NCI-H2081 (cell line): ENCODE results near the gene TTLL3.

ENCODE experiments used
- DNase-seq, 2 experiments: peaks; one replicate each; lab custom pipeline; 2025; lab: John Stamatoyannopoulos, UW

TTLL3 gene

DNA sequence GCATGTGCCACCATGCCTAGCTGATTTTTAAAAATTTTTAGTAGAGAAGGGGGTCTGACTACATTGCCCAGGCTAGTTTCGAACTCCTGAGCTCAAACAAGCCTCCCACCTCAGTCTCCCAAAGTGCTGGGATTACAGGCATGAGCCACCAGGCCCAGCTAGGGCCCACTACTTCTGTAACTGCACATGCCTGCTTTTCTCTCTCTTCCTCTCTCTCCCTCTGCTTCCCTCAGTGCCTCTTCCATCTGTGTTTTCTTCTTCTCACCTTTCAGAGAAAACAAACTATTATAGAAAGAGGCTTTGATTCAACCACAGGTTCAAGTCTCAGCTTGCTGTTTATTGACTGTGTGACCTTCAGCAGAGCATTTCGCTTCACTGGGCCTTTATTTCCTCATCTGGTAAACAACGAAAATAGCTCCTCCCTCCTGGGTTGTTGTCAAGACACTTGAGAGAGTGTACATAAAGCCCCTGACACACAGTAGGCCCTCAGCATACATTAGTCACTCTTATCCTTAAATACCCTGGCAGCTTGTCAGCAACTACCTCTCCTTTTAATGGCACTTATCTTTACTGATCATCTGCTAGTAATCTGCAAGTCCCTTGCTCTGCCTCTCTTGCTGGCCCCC is 28.0 kb upstream of the TTLL3 start:
- no peak for DNase-seq

DNA sequence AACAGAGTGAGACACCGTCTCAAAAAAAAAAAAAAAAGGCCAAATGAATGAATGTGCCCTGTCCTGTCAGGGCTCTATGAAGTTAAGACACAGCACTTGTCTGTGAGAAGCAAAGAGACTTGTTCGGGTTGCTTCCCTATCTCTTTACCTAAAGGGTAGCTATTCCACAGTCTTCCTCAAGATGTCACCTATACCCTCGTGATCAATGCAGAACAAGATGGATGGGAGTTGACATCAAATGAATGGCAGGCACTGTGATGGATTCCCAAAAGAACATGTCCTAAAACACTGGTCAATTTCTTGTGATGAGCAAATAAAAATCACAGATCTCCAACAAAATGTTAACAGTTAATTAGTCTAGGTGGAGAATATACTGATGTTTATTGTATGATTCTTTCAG is 27.3 kb upstream of the TTLL3 start:
- no peak for DNase-seq

DNA sequence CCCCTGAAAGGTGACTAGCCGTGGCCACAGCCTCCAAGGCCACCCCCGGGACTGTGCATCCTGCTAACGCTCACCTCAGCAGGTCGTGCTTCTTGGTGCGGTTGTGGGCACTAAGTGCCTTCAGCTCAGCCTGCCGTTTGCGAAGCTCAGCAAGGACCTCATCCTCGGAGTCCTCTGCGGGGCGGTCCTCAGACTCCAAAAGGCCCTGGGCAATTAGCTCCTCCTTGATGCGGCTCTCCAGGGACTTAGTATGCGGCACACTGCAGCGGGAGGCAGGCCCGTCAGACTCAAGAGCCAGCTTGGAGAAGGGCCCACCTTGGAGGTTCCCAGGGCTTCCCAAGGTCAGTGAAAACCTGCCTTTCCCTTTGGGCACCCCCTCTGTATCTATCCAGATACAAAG is 26.1 kb upstream of the TTLL3 start:
- DNase-seq: no peak

DNA sequence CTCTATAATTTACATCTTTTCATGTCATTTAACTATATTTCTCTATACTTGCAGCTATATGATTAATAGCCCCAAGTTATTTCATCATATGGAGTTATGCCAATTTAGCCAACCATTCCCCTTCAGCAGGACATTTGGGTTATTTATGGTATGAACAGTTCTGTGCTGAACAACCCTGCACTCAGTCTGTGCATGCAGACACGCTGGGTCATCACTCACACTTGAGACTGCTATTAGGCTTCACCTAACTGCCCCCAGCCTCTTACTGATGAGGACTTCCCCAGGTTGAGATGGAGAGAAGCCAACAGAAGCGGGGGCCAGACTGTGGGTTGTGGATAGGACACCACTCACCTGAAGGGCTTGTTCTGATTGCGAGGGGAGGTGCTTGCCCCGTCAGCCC is 25.1 kb upstream of the TTLL3 start:
- no peak for DNase-seq

DNA sequence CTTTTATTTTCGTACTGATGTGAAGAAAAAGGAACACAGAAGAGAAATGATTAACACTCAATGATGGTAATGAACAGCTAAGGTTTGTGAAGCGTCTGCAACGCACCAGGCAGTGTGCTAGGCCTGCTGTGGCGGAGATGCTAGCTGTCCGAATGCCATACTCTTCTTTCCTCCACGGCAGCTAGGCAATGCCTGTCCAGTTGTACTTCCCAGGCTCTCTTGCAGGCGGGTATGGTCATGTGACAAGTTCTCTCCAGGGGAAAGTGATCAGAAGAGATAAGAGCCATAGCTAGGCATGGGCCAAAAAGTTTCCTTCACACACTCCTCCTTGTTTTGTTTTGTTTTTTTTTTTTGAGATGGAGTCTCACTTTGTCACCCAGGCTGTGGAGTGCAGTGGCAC is 24.5 kb upstream of the TTLL3 start:
- DNase-seq: no peak

DNA sequence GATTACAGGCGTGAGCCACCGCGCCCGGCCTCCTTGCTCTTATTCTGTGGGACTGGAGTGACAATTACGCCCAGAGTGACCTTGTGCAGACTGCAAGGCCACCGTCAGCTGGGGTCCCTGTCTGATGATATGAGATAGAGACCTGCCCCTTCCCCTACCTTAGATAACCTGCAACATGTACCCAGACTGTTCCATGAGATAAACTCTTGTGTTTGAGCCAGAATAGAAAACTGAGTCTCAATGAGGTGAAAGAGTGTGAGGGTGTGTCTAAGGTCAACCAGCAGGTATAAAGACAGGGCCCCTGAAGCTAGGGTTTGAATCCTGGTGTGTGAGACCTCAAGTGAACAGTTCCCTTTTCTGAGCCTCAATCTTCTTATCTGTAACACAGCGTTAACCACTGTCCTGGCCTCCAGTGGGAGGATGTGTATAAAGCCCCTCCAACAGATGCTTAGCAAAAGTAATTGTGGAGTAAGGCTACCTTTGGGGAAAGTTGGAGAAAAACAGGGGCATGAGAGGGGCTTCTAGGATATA is 23.8 kb upstream of the TTLL3 start:
- DNase-seq: no peak

DNA sequence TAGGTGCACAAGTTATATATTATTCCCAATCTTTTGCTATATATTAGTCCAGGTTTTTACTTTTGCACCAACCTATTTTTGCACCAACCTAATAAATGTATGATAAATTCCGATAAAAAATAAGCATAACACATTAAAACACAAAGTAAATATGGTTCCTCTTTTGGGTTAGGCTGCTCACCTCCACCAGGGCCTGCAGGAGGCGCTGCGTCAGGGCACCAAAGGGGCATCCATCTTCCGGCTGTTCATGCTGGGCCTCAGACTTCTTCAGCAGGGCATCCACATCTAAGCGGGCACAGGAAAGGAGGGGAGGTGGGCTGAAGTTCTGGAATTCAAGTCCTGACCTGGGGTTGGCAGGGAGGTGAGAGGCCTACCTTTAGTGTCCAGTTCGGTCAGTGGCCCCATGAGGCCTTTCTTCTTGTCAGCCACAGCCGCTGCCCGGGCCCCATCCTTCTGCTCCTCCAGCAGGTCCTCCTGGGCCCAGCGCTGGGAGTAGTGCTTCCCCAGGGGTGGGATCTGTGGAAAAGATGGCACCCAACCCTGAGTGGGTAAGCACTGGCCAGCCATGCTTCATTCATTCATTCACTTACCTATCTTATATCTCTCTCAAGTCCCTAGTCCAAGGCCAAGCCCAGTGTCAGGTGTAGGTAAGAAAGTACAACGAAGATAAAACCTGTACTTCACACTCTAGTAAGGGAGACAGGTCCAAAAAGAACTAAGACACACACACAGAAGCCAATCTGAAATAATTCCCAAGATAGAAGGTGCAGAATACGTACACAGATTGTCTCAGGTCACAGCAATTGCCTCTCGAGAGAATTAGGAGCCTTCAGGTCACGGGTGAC is 23.0 kb upstream of the TTLL3 start:
- no peak for DNase-seq

DNA sequence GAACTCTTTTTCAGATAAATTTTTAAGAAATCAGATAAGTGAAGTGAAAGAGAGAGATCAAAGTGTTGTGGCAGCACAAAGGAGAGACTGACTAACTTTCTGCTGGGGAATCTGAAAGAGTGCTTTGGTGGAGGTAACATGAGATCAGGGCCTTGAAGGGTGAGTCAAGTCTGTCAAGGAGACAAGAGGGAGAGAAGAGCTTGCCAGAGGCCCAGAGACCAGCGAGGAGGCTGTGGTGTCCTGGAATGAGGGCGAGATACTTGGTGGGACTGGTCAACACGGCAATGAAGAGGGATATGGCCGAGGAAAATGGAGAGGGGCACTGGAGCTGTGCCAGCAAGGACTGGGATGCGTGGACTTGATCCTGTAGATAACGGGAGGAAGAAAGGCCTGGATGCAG is 22.3 kb upstream of the TTLL3 start:
- DNase-seq: no peak

DNA sequence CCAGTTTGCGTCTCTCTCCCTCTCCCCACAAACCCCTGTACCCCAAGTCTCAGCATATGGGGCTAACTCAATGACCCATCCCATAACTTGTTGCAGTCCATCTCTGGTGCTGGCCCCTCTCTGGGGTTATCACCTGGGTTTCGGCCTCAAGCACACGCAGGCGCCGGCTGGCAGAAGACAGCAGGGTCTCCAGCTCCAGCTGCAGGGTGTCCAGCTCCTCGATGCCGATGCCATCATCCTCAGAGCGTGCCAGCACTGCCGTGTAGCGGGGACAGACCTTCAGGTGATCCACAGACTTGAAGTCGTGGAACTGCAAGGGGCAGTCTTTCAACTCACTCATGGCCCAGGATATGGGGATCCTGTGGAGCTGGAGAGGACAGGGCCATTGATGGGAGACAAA is 18.9 kb upstream of the TTLL3 start:
- no peak for DNase-seq

DNA sequence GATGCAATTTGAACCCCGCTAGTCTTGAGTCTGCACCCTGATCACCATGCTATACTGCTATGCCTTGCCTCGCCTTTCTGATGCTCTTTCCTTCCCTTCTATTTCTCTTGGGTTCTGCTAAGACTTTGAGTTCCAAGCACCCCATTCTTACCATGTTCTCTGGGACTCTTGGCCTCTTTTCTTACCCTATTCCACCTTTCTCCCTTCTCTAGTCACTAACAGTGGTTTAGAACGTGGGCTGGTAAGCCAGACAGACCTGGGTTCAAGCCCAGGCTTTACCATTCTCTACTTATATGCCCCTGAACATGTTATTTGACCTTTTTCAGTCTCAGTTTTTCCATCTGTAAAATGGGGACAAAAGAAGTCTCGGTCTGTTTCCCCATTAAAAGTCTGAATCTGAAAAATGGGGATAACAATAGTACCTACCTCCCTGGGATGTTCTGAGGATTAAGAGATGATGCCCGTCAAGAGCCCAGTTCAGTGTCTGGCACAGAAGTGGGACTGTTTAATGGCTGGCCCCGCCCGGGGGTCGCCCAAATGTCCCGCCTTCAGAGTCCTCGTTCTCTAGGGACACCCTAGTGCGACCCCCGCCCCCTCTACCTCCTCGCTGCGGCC is 18.2 kb upstream of the TTLL3 start:
- no peak for DNase-seq

DNA sequence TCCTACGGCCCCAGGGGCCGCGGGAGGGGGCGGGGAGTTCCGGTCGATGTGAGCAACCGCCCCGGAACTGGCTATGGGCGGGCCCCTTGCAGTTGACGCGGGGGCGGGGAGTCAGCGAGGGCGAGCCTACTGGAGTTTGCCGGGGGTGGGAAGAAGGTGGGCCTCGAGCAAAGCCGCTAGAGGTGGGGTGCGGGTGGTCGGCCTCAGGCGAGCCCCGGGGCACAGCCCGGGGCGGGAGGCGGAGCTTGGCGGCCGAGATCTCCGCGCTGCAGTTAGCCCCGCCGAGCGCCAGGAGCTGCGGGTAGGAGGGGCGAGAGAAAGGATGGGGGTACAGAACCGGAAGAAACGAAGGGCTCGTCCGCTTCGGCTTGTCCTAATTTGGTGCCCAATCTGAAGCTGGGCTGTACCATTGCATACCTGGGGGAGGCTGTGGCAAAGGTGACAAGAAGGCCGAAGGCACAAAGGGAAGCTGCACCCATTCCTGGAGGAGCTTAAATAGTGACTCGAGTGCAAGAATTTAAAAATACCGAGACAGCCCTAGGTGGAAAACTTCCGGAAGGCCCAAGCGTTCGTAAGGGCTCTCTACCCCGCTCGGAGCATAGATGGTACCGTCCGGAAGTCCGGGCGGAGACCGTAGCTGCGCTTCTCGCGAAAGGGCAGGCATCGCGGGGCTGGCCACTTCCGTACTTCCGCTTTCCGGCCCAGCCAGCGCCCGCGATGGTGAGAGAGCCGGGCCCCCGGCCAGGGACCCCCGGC is 17.5 kb upstream of the TTLL3 start, which contains the start of the genes ARPC4 and TADA3:
Gene ARPC4 (plus strand): TSS at position 678 of the 756 bp plus-strand sequence. CDS start 40 bp downstream, at position 718.
Gene TADA3 (minus strand): TSS at position 69 of the 756 bp plus-strand sequence. CDS start 1,007 bp downstream, outside the sequence.
- DNase-seq: peak; percentile 80 to 90

DNA sequence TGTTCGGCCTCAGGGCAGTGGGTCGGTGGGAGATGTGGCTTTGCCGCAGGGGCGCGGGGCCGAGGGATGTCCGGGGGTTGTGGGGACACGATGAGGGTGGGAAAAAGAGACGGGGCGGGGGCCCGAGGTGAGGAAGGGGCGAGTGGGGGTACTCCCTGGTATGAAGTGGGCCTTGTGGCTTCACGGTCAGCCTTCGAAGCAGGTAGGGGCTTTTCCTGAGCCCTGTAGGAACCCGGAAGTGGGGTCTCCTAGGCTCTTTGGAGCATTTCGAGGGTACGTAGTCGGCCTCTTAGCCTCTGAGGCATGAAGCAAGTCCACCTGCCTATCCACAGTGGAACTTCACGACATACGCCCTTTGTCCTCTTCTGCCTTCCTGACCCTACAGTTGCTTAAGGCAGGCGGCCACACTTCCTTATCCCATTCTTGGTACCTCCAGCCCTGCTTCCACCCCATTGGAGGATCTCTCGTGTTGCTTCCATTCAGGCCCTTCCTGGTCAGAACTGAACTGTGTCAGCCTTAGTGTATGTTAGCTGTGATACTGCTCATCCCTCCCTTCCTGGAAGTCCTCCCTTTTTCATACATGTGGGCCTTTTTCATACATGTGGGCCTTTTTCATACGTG is 16.8 kb upstream of the TTLL3 start:
- DNase-seq: no peak

DNA sequence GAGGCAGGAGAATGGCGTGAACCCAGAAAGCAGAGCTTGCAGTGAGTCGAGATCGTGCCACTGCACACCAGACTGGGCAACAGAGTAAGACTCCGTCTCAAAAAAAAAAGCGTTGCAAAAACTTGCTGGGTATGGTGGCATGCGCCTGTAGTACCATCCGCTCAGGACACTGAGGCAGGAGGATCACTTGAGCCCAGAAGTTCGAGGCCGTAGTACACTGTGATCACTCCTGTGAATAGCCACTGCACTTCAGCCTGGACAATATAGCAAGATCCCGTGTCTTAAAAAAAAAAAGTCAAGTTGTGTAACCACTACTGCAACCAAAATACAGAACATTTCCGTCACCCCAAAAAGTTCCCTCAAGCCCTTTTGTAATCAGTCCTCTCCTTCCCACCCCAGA is 15.7 kb upstream of the TTLL3 start:
- DNase-seq: no peak

DNA sequence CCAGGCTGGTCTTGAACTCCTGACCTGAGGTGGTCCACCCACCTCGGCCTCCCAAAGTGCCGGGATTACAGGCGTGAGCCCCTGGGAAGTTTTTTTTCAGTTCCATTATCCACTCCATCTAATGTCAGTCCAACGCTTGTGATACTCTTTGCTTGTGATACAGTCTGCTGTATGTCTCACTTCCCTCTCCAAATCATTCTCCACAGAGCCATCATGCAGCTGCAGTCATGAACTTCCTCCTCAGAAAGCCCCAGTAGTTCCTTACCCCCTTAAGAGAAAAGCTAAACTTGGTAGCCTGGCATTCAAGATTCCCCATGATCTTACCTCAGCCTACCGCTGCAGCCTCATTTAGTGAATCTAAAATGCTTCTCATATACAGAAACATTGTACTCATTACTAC is 14.9 kb upstream of the TTLL3 start:
- DNase-seq: no peak

DNA sequence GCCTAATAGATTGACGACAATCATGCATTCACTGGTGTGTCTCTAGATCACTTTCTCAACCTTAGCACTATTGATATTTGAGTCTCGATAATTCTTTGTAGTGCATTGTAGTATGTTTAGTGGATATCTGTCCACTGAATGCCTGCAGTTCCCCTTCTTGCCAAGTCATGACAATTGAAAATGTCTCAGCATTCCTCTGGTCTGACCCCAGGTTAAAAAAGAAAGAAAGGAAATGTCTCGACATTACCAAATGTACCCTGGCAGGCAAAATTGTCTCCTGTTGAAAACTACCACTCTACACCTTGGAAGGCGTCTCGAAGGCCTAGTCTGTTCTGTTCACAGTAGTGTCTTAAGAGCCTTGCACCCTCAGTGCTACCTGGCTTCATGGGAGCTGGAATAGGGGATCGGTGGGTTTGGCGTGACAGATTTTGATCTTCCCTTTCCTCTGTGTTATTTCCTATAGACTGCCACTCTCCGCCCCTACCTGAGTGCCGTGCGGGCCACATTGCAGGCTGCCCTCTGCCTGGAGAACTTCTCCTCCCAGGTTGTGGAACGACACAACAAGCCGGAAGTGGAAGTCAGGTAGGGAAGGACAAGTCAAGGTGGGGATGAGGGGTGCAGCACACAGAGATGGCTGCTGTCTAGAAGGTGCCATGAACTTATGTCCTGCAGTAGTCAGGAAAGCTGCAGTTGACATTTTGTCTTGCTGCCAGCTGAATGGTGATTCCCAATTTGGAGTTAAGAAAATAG is 12.7 kb upstream of the TTLL3 start:
- no peak for DNase-seq

DNA sequence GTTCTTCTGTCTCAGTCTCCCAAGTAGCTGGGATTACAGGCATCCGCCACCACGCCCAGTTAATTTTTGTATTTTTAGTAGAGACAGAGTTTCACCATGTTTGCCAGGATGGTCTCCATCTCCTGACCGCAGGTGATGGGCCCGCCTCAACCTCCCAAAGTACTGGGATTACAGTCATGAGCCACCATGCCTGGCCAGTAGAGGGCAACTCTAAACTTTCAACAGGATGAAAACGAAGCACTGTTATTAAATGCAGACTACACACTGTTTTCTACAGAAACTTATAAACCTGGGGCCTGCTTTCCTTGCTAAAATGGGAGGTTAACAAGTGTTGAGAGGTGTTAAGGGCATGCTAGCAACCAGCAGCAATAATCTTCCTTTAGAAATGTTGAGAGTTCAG is 9.5 kb upstream of the TTLL3 start:
- no peak for DNase-seq

DNA sequence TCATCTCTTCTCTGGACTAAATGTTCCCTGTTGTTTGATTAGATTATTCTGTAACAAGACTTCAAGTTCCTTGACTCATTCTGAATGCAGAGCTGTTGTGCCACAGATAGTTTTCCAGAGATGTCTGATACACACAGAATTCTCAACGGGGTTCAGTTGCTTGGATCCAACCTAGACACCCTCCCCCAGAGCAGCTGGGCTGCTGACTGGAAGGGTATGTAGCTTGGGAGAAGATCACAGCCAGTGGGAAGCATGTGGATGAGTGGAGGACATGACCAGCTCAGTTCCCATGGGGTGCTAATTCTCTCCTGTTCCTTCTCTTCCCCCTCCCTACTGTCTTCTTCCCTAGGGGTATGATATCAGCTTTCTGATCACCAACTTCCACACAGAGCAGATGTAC is 6.6 kb upstream of the TTLL3 start:
- DNase-seq: no peak

DNA sequence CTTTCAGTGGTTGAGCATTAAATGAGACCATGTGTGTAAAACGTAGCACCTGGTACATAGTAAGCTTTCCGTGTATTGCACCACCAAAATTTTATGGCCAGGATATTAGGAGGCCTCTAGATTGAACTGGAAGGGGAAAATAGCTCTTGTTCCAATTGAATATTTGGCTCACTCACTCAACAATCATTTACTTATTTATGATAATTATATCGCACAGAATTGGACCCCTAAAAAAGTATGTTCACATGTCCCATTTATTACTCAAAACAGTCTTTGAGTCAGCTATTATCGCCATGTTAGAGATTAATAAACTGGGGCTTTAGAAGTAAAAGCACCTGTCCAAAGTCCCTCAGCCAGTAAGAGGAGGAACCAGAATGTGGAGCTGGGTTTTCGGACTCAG is 5.1 kb upstream of the TTLL3 start:
- no peak for DNase-seq

DNA sequence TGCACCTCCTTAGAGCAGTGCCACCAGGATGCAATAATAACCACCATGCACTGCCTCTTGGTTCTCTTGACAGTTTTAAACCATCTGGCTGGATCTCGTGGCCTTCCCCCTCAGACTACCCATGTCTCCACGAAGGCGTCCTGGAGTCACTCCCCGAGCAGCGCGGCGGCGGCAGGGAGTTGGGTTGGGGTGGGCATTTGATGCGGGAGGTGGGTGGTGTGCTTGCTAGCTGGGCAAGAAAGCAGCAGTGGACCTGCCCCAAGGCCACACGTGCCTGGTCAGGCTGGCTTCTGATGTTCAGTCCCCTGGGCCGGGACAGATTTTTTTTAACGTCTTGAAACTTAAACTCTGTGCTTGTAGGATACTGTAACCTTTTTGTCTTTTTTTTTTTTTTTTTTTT is 3.9 kb upstream of the TTLL3 start:
- DNase-seq: no peak

DNA sequence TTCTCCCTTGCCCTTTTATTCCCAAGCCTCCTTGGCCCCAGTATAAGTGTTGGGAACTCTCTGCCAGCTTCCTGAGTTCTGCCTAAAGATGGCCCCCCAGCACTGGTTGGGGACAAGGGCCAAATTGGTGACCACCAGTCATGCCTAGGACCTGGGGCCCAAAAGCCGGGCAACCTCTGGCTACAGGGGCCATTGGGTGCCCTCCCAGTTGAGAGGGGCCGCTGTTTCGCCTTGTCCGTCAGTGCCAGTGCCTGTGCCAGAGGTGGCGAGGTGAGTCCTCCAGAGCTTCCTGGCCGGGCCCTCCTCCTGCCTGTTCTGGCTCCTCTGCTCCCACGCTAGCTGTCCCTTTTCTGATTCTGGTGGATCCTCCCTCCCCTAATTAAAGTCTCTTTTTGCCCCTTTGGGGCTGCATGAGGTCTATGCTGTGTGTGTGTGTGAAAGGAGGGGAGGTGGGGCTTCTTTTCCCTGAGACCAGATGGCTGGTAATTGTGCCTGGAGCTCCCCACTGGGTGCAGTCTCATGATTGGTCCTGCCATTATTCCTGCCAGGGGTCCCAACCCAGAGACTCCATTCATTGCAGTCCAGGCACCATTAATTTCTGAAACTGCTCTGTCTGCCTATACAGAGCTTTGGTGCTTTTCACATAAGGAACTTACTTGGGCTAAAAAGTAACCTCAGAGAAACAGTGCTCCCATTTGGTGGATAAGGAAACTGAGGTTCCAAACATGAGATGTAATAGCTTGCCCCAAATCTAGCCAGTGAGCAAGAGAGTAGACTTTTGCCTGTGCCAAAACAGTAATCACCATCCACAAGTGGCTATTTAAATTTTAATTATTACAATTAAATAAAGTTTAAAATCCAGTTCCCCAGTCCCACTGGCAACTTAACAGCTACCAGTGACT is 3.1 kb upstream of the TTLL3 start:
- peak in 1 of 2 experiments; percentile 11 for DNase-seq
